Prostate gland (tissue), 2 donors: ENCODE measurements around the gene CAAP1. TPM values are rescaled to one million over a fixed set of nuclear protein-coding genes. Genes with fewer than 3 reads are reported as not detected.

Experiments used
- DNase-seq: peaks from one replicate; pipeline ENCODE4 v3.0.0-alpha.2; 2019; ENCODE audit warnings: low spot score
- H3K27ac ChIP-seq, 2 donors: fragments of 200-600 bp; sonication (generic); 2 replicates each; pipeline ENCODE4 v1.5.1; 2017 to 2019
- H3K27me3 ChIP-seq: fragments of 200-600 bp; sonication (generic); replicated peaks from 2 replicates; pipeline ENCODE4 v1.5.1; 2019; ENCODE audit not compliant: insufficient read depth
- H3K36me3 ChIP-seq, 2 donors: fragments of 200-600 bp; sonication (generic); 1 replicate in 1 of 2; 2 replicates in 1 of 2; pipeline versions ENCODE4 v1.5.1 to v1.8.1; 2017 to 2019
- H3K4me1 ChIP-seq: fragments of 200-600 bp; sonication (generic); replicated peaks from 2 replicates; pipeline ENCODE4 v1.5.1; 2019
- H3K4me3 ChIP-seq, 2 donors: fragments of 200-600 bp; sonication (generic); 2 replicates each; pipeline ENCODE4 v1.5.1; 2017 to 2019
- H3K9me3 ChIP-seq: fragments of 200-600 bp; sonication (generic); 2 replicates; pipeline ENCODE4 v1.5.1; 2017
- CTCF ChIP-seq, 4 experiments: fragments of 200-600 bp in 2 of 4; fragments of 450-650 bp in 2 of 4; sonication (generic) in 2 of 4; IDR thresholded peaks; 1 replicate in 3 of 4; 2 replicates in 1 of 4; pipeline ENCODE4 v1.5.1; 2016 to 2019; ENCODE audit warnings: antibody characterized with exemption in 4 of 4, mild to moderate bottlenecking in 2 of 4, moderate library complexity in 2 of 4
- POLR2A ChIP-seq: fragments of 450-650 bp; IDR thresholded peaks from one replicate; pipeline ENCODE4 v1.6.1; 2016; ENCODE audit warnings: antibody characterized with exemption, mild to moderate bottlenecking
- POLR2AphosphoS5 ChIP-seq: sonication (generic); formaldehyde crosslinking; IDR thresholded peaks from one replicate; pipeline ENCODE4 v1.6.1; 2017; ENCODE audit warnings: antibody characterized with exemption
- WGBS: methylation state at CpG from one replicate; pipeline ENCODE4 v1.1.5; 2018; 5-methylcytosine and 5-hydroxymethylcytosine counted together
- intact Hi-C: fragments of 100-400 bp; cut with DNase I; formaldehyde crosslinking; loops from one replicate; pipeline ENCODE4 v1.14.2; 2022
- total RNA-seq, 2 donors: library from RNA; depleted of rRNA; stranded (reverse); fragments of >200 nt; gene quantifications; one replicate each; pipeline ENCODE4 v1.1.0, GENCODE V29; 2016

Gene CAAP1
- total RNA-seq, 2 donors from 2014 or later = 20.4 to 20.8 TPM

GRCh38 chr9:26935847-26936246 is 43.2 kb upstream of the CAAP1 start:
- Histone ChIP-seq H3K27ac (no peak overlapping the region), H3K36me3 (no peaks in the 10 kb centered on the region), H3K9me3 (no peaks in the 10 kb centered on the region), H3K4me3 (no peak overlapping the region), H3K4me1 (no peaks in the 10 kb centered on the region), H3K27me3 (no peaks in the 10 kb centered on the region)
- DNase-seq = no peak
- TF ChIP-seq CTCF (IDR thresholded peaks at IDR 0.05) = no peak
- intact Hi-C loops = no loop called here

GRCh38 chr9:26928902-26929495 is 36.4 kb upstream of the CAAP1 start:
- Histone ChIP-seq H3K9me3 (no peaks in the 10 kb centered on the region), H3K27me3 (no peaks in the 10 kb centered on the region), H3K27ac (no peak overlapping the region), H3K4me1 (no peaks in the 10 kb centered on the region), H3K4me3 (no peak overlapping the region), H3K36me3 (peaks cover 0 to 2% of the 10 kb centered on the region in 2 donors)
- no peak for TF ChIP-seq CTCF (IDR thresholded peaks at IDR 0.05)
- no peak for TF ChIP-seq POLR2A
- TF ChIP-seq POLR2AphosphoS5 = no peak
- intact Hi-C loops = no loop called here
- 95% methylated on average over 8 of the region's 8 CpGs for WGBS
- DNase-seq = no peak

- intact Hi-C loops = no loop called here
- 87% methylated on average over 4 of the region's 4 CpGs for WGBS
- TF ChIP-seq POLR2A (no peak), POLR2AphosphoS5 (no peak), CTCF (IDR thresholded peaks at IDR 0.05) (no peak)
- Histone ChIP-seq H3K4me1 (no peaks in the 10 kb centered on the region), H3K4me3 (no peak overlapping the region), H3K27ac (no peak overlapping the region), H3K9me3 (no peaks in the 10 kb centered on the region), H3K27me3 (no peaks in the 10 kb centered on the region), H3K36me3 (peaks cover 0 to 2% of the 10 kb centered on the region in 2 donors)
- no peak for DNase-seq
Observed at GRCh38 chr9:26925609-26926008, 33.0 kb upstream of the CAAP1 start.

- Histone ChIP-seq H3K27ac (no peak overlapping the region), H3K27me3 (no peaks in the 10 kb centered on the region), H3K4me3 (no peak overlapping the region), H3K36me3 (no peaks in the 10 kb centered on the region), H3K4me1 (no peaks in the 10 kb centered on the region), H3K9me3 (no peaks in the 10 kb centered on the region)
- intact Hi-C loops = no loop called here
- no peak for DNase-seq
- 61% methylated on average over 1 of the region's 1 CpG for WGBS
- TF ChIP-seq POLR2A (no peak), POLR2AphosphoS5 (no peak), CTCF (IDR thresholded peaks at IDR 0.05) (no peak)
Observed at GRCh38 chr9:26919698-26920097, 27.1 kb upstream of the CAAP1 start.

GRCh38 chr9:26913138-26913668 is 20.6 kb upstream of the CAAP1 start:
- DNase-seq = no peak
- Histone ChIP-seq H3K27ac (no peak overlapping the region), H3K4me1 (no peaks in the 10 kb centered on the region), H3K27me3 (no peaks in the 10 kb centered on the region), H3K9me3 (no peaks in the 10 kb centered on the region), H3K4me3 (no peak overlapping the region), H3K36me3 (no peaks in the 10 kb centered on the region)
- TF ChIP-seq POLR2AphosphoS5 = no peak
- TF ChIP-seq POLR2A = no peak
- TF ChIP-seq CTCF (IDR thresholded peaks at IDR 0.05) = no peak
- 93% methylated on average over 2 of the region's 2 CpGs for WGBS
- intact Hi-C loops = no loop called here
